Small intestine (tissue), 7 donors: ENCODE results near the gene EXD2. TPM values are rescaled to one million over a fixed set of nuclear protein-coding genes. Genes with fewer than 3 reads are reported as not detected.
"Not testable (repeated sequence)": the region's sequence is repeated elsewhere in the genome, so short reads cannot be mapped to it uniquely, and the experiment has no call there.

Experiments
- DNase-seq, 2 donors: peaks; one replicate each; pipeline versions ENCODE4 v3.0.0 to v3.0.0-alpha.2; 2013
- FAIRE-seq: peaks from 2 replicates; lab custom pipeline; 2012; peaks lifted over from hg19 to GRCh38; lab: Jason Lieb, UNC
- H3K27ac ChIP-seq, 3 donors: one replicate each; pipeline ENCODE4 v1.5.1; 2013; ENCODE audit warnings: low read length in 2 of 3, mild to moderate bottlenecking in 2 of 3, control low read depth in 1 of 3, inconsistent platforms in 1 of 3, low read depth in 1 of 3, moderate library complexity in 1 of 3
- H3K27me3 ChIP-seq, 3 donors: one replicate each; pipeline ENCODE4 v1.6.1; 2013; ENCODE audit warnings: low read length in 3 of 3, inconsistent platforms in 1 of 3; ENCODE audit not compliant: control insufficient read depth in 3 of 3, insufficient read depth in 3 of 3
- H3K36me3 ChIP-seq, 3 donors: one replicate each; pipeline ENCODE4 v1.6.1; 2013; ENCODE audit warnings: low read length in 3 of 3, inconsistent platforms in 1 of 3, low read depth in 1 of 3, mild to moderate bottlenecking in 1 of 3, moderate library complexity in 1 of 3; ENCODE audit not compliant: control insufficient read depth in 3 of 3, insufficient read depth in 2 of 3
- H3K4me1 ChIP-seq, 3 donors: one replicate each; pipeline ENCODE4 v1.6.1; 2013; ENCODE audit warnings: low read length in 2 of 3, inconsistent platforms in 1 of 3, low read depth in 1 of 3, mild to moderate bottlenecking in 1 of 3, moderate library complexity in 1 of 3; ENCODE audit not compliant: control insufficient read depth in 3 of 3, insufficient read depth in 2 of 3
- H3K4me3 ChIP-seq, 3 donors: one replicate each; pipeline ENCODE4 v1.5.1; 2013; ENCODE audit warnings: low read length in 3 of 3, control low read depth in 1 of 3, inconsistent platforms in 1 of 3, low read depth in 1 of 3, mild to moderate bottlenecking in 1 of 3, moderate library complexity in 1 of 3
- H3K9me3 ChIP-seq, 2 donors: one replicate each; pipeline ENCODE4 v1.6.1; 2013; ENCODE audit warnings: low read depth in 1 of 2, low read length in 1 of 2; ENCODE audit not compliant: control insufficient read depth in 2 of 2, insufficient read depth in 1 of 2
- WGBS, 3 donors: extraction: QIAGEN DNeasy Blood & Tissue Kit; methylation state at CpG; one replicate each; pipeline ENCODE4 v1.1.7; 2013; 5-methylcytosine and 5-hydroxymethylcytosine counted together
- polyA plus RNA-seq, 4 donors: library from polyadenylated mRNA; stranded (reverse) in 3 of 4; unstranded in 1 of 4; fragments of 200-250 nt in 3 of 4; fragments of 120-200 nt in 1 of 4; gene quantifications; one replicate each; pipeline versions ENCODE4 v1.2.1 to v1.2.3, GENCODE V29; 2013
- donor health status: healthy with polysubstance abuse.
- donor health status: control.
- donor health status: control.
- donor health status: Bipolar disorder and iron deficiency.
- donor health status: healthy.

EXD2 gene
- polyA plus RNA-seq, 4 donors: 3.2 to 21.4 (median 7.5) TPM

DNA sequence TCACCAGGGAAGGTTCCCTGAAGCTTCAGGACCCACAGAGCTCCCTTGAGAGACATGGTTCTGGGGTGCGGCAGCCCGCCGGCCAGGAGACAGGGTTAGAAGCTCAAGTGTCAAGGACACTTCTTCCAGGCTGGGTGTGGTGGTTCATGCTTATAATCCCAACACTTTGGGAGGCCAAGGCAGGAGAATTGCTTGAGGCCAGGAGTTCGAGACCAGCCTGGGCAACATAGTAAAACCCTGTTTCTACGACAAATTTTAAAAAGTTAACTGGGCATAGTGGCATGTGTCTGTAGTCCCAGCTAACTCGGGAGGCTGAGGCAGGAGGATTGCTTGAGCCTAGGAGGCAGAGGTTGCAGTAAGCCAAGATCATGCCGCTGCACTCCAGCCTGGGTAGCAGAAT is 99.6 kb downstream of the EXD2 start:
- H3K27ac ChIP-seq, DNase-seq, H3K27me3 ChIP-seq, FAIRE-seq, H3K36me3 ChIP-seq, H3K9me3 ChIP-seq, H3K4me3 ChIP-seq, H3K4me1 ChIP-seq: not testable (repeated sequence)
- 90 to 93% (median 93%) methylated on average over 7 of the region's 7 CpGs for WGBS, 3 donors

DNA sequence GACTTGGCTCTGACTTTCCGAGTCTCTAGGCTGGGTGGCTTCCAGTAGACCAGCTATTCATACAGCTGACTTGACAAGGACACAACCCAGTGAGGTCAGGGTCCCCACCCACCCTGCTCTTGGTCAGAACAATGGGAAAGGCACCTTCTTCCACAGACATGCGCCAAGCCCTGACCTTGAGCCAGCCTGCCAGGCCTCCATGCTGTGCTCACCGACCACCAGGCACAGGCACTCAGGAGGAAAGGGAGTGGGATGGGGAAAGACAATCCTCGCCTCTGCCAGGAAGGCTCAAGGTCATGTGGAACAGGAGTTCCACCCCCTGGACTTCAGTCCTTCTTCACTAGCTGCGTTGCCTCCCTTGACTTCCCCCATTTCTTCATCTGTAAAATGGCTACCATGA is 100.1 kb downstream of the EXD2 start:
- Histone ChIP-seq H3K27me3 (no peaks in the 10 kb centered on the region), H3K36me3 (no peaks in the 10 kb centered on the region), H3K4me1 (no peaks in the 10 kb centered on the region), H3K27ac (no peak overlapping the region), H3K9me3 (no peaks in the 10 kb centered on the region), H3K4me3 (no peak overlapping the region)
- DNase-seq (no peak), FAIRE-seq (no peak)
- 75 to 77% (median 77%) methylated on average over 5 of the region's 5 CpGs for WGBS, 3 donors

DNA sequence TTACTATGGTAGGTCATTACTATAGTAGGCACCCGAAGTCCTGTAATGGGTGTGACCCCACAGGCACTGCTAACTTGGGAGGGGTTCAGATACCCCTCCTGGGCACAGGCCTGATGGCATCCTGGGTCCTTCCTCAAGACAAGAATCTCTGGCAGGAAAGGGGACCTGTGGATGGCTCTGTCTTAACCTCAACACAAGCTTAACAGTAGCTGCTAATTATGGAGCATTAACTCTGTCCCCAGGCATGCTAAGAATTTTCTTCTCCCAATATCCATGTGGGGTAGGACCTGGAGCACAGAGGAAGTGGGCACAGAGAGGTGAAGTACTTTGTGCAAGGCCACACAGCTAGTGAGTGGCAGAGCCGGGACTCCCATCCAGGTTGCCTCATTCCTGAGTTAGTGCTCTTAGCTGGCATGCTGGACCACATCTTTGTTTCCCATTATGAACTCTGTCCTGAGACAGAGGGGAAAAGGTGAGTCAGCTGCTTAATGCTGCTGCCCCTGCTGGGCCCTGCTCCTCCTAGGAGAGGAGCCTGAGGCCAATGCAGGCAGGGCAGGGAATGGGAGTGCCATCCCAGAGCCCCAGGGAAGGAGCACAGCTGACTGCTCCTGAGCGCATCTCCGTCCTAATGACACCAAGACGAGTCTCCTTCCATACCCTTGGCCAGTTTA is 100.7 kb downstream of the EXD2 start:
- FAIRE-seq (no peak), DNase-seq (no peak)
- Histone ChIP-seq H3K4me3 (no peak overlapping the region), H3K9me3 (no peaks in the 10 kb centered on the region), H3K36me3 (no peaks in the 10 kb centered on the region), H3K27me3 (no peaks in the 10 kb centered on the region), H3K4me1 (no peaks in the 10 kb centered on the region), H3K27ac (no peak overlapping the region)
- WGBS, 3 donors: 81 to 86% (median 85%) methylated on average over 5 of the region's 5 CpGs

Other genes with a start within 250 kb of the EXD2 start
- 10 to 100 TPM in 3 of 4 donors, 1 to 10 TPM in 1; 6.7 to 67.7 (median 33.1) TPM for gene ACTN1, start 212.2 kb upstream of the EXD2 start, polyA plus RNA-seq
- 10 to 100 TPM; 13.2 to 43.4 (median 16.2) TPM for gene DCAF5, start 38.4 kb upstream of the EXD2 start, polyA plus RNA-seq
- gene GALNT16, start 68.7 kb downstream of the EXD2 start, polyA plus RNA-seq: 10 to 100 TPM in 1 of 4 donors, 1 to 10 TPM in 1, under 1 TPM in 2; 0.45 to 18.2 (median 1.5) TPM
- 100 to 1,000 TPM; 131 to 207 (median 141) TPM for gene ERH, start 206.8 kb downstream of the EXD2 start, polyA plus RNA-seq
- 10 to 100 TPM; 25.1 to 73.4 (median 31.6) TPM for gene SLC39A9, start 207.2 kb downstream of the EXD2 start, polyA plus RNA-seq